Measurements from ENCODE around the gene FBXL7.

FBXL7 gene

DNA sequence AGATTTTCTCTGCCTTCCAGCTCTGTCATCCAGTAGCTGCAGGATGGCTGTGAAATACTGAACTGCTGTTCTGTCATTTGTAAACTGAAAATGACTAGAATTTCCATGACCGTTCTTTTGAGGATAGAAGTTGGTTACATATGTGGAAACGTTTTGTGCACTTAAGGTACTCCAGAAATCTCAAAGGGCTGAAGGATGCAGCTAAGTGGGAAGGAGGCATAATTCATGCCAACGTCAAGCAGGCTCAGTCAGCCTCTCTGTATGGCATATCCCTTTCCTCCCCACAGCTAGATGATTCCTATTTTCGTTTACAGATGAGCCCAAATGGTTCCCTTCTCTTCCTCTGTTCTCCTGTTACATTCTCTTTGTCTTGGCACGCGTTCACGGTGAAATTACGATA, 257.6 kb downstream of the FBXL7 start:
- no peak overlapping the region for H3K27ac Mint-ChIP-seq (ENCODE audit: low read depth)
- H3K27me3 Mint-ChIP-seq: no peaks in the 10 kb centered on the region
- H3K36me3 Mint-ChIP-seq (ENCODE audit: insufficient read depth): no peaks in the 10 kb centered on the region
- no peak for ATAC-seq (replicated peaks; ENCODE audit: extremely low read depth, poor library complexity, severe bottlenecking)
- no peak overlapping the region for H3K4me3 Mint-ChIP-seq
- H3K9me3 Mint-ChIP-seq: peaks cover 6% of the 10 kb centered on the region
- no peaks in the 10 kb centered on the region for H3K4me1 Mint-ChIP-seq
- DNase-seq (ENCODE audit: low spot score in 2 of 2): no peak

- Mint-ChIP-seq H3K4me1 (no peaks in the 10 kb centered on the region), H3K36me3 (ENCODE audit: insufficient read depth) (no peaks in the 10 kb centered on the region), H3K9me3 (peaks cover 10% of the 10 kb centered on the region), H3K27me3 (no peaks in the 10 kb centered on the region), H3K4me3 (no peak overlapping the region), H3K27ac (ENCODE audit: low read depth) (no peak overlapping the region)
- ATAC-seq (replicated peaks; ENCODE audit: extremely low read depth, poor library complexity, severe bottlenecking) (no peak), DNase-seq (ENCODE audit: low spot score in 2 of 2) (no peak)
Observed at GRCh38 chr5:15762668-15763067, 262.7 kb downstream of the FBXL7 start.

DNA sequence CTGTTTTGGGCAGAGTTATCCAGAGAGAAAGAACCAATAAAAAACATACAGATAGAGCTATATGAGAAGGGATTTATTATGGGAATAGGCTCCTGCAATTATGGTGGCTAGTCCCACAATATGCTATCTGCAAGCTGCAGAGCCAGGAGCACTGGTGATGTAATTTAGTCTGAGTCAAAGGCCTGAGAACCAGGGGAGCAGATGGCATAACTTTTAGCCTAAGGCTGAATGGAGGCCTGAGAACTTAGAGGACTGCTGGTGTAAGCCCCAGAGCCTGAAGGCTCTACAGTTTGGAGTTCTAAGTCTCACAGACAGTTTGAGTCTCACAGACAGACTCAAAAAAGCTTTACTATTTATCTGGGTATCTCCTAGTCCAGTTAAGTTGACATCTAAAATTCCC, 263.8 kb downstream of the FBXL7 start:
- Mint-ChIP-seq H3K36me3 (ENCODE audit: insufficient read depth) (no peaks in the 10 kb centered on the region), H3K27me3 (no peaks in the 10 kb centered on the region), H3K27ac (ENCODE audit: low read depth) (no peak overlapping the region), H3K4me3 (no peak overlapping the region), H3K4me1 (no peaks in the 10 kb centered on the region), H3K9me3 (peaks cover 10% of the 10 kb centered on the region)
- ATAC-seq (replicated peaks; ENCODE audit: extremely low read depth, poor library complexity, severe bottlenecking) (no peak), DNase-seq (ENCODE audit: low spot score in 2 of 2) (no peak)

DNA sequence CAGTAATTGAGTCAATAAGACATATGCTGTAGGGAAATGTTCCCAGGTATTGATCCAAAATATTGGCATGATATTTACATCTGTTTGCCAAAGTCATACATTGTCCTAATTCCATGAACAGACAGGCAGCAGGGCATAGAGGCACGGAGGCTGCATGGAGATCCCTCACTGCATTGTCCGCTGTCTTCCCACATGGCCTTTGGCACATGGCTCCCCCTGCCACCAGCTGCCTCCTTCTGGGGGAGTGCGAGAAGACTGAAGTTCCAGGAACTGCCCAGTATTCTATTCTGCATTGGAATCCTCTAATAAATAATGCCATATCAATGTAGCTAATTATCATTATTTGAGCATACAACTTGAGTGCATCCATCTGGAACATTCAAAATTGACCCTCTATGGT, 269.0 kb downstream of the FBXL7 start:
- H3K9me3 Mint-ChIP-seq: peaks cover 16% of the 10 kb centered on the region
- ATAC-seq (replicated peaks; ENCODE audit: extremely low read depth, poor library complexity, severe bottlenecking) (no peak), DNase-seq (ENCODE audit: low spot score in 2 of 2) (no peak)
- no peaks in the 10 kb centered on the region for H3K4me1 Mint-ChIP-seq
- no peak overlapping the region for H3K27ac Mint-ChIP-seq (ENCODE audit: low read depth)
- H3K36me3 Mint-ChIP-seq (ENCODE audit: insufficient read depth): no peaks in the 10 kb centered on the region
- no peaks in the 10 kb centered on the region for H3K27me3 Mint-ChIP-seq
- no peak overlapping the region for H3K4me3 Mint-ChIP-seq

DNA sequence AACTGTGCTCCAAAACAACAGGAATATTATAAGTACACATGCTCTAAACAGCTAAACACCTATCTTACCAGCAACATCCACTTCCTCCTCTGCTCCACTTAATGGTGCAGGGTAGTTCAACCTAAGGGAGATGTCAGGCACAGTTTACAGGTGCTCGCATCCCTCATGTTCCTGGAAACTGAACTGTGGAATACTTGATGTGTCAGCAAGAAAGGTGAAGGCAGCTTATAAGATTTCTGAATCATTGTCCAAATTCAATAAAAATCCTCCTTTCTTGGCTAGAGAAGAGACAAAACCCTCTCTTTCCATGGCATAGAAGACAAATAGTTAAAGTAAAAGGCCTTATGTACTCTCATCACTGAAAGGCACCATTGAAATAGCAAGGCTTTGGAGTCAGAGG, 272.2 kb downstream of the FBXL7 start:
- H3K4me3 Mint-ChIP-seq: no peak overlapping the region
- H3K9me3 Mint-ChIP-seq: peaks cover 18% of the 10 kb centered on the region
- H3K27me3 Mint-ChIP-seq: no peaks in the 10 kb centered on the region
- H3K36me3 Mint-ChIP-seq (ENCODE audit: insufficient read depth): no peaks in the 10 kb centered on the region
- DNase-seq (ENCODE audit: low spot score in 2 of 2) (no peak), ATAC-seq (replicated peaks; ENCODE audit: extremely low read depth, poor library complexity, severe bottlenecking) (no peak)
- no peaks in the 10 kb centered on the region for H3K4me1 Mint-ChIP-seq
- no peak overlapping the region for H3K27ac Mint-ChIP-seq (ENCODE audit: low read depth)

- no peak overlapping the region for H3K4me3 Mint-ChIP-seq
- ATAC-seq (replicated peaks; ENCODE audit: extremely low read depth, poor library complexity, severe bottlenecking): no peak
- H3K27ac Mint-ChIP-seq (ENCODE audit: low read depth): no peak overlapping the region
- no peak for DNase-seq (ENCODE audit: low spot score in 2 of 2)
- no peaks in the 10 kb centered on the region for H3K36me3 Mint-ChIP-seq (ENCODE audit: insufficient read depth)
- no peaks in the 10 kb centered on the region for H3K4me1 Mint-ChIP-seq
- H3K9me3 Mint-ChIP-seq: peaks cover 27% of the 10 kb centered on the region
- H3K27me3 Mint-ChIP-seq: no peaks in the 10 kb centered on the region
Observed at GRCh38 chr5:15774632-15775031, 274.7 kb downstream of the FBXL7 start.

DNA sequence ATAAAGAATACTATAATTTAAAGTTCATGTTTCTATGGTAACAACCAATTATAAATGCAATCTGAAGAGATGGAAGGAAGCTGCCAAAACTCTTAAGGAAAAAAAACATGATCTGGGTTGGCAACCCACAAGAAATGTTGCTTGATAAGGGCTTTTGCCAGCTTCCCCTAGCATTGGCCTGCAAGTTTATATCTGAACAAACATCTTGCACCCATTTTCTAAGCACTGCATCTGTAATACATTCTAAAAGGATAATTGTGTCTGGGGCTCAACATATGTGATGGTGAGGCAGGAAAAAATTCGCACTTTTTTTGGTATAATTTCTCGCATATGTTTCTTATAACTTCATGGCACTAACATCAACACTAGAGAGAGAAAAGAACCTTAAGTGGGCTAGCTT, 276.4 kb downstream of the FBXL7 start:
- Mint-ChIP-seq H3K27me3 (no peaks in the 10 kb centered on the region), H3K9me3 (peaks cover 29% of the 10 kb centered on the region), H3K4me1 (no peaks in the 10 kb centered on the region), H3K36me3 (ENCODE audit: insufficient read depth) (no peaks in the 10 kb centered on the region), H3K27ac (ENCODE audit: low read depth) (no peak overlapping the region), H3K4me3 (no peak overlapping the region)
- DNase-seq (ENCODE audit: low spot score in 2 of 2): no peak
- ATAC-seq (replicated peaks; ENCODE audit: extremely low read depth, poor library complexity, severe bottlenecking): no peak

DNA sequence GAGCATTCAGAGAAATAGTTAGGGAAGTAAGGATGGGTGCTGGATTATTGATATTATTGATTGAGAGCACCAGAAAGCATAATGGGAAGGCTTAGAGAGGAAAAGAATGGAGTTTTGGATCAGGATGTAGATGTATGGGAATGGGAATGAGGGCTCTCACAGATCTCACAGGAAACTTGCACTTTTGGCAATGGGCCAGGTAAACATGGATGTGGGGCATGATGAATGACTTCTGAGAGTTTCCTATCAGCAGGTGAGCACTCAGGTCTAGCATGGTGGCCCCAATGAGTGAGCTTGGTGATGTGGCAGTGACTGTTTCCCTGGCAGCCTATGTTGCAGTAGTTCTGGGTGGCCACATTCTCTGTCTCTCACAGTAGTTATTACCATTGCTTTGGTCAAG, 283.8 kb downstream of the FBXL7 start:
- Mint-ChIP-seq H3K27ac (ENCODE audit: low read depth) (no peak overlapping the region), H3K4me3 (no peak overlapping the region), H3K4me1 (no peaks in the 10 kb centered on the region), H3K36me3 (ENCODE audit: insufficient read depth) (no peaks in the 10 kb centered on the region), H3K27me3 (no peaks in the 10 kb centered on the region), H3K9me3 (peaks cover 17% of the 10 kb centered on the region)
- no peak for ATAC-seq (replicated peaks; ENCODE audit: extremely low read depth, poor library complexity, severe bottlenecking)
- DNase-seq (ENCODE audit: low spot score in 2 of 2): no peak

- ATAC-seq (replicated peaks; ENCODE audit: extremely low read depth, poor library complexity, severe bottlenecking): no peak
- no peak for DNase-seq (ENCODE audit: low spot score in 2 of 2)
- no peaks in the 10 kb centered on the region for H3K36me3 Mint-ChIP-seq (ENCODE audit: insufficient read depth)
- H3K27ac Mint-ChIP-seq (ENCODE audit: low read depth): no peak overlapping the region
- no peaks in the 10 kb centered on the region for H3K4me1 Mint-ChIP-seq
- no peaks in the 10 kb centered on the region for H3K27me3 Mint-ChIP-seq
- no peak overlapping the region for H3K4me3 Mint-ChIP-seq
- peaks cover 18% of the 10 kb centered on the region for H3K9me3 Mint-ChIP-seq
Observed at GRCh38 chr5:15785531-15785981, 285.6 kb downstream of the FBXL7 start.

- Mint-ChIP-seq H3K27me3 (no peaks in the 10 kb centered on the region), H3K4me1 (no peaks in the 10 kb centered on the region), H3K9me3 (peaks cover 15% of the 10 kb centered on the region), H3K4me3 (no peak overlapping the region), H3K27ac (ENCODE audit: low read depth) (no peak overlapping the region), H3K36me3 (ENCODE audit: insufficient read depth) (peaks cover 2% of the 10 kb centered on the region)
- no peak for ATAC-seq (replicated peaks; ENCODE audit: extremely low read depth, poor library complexity, severe bottlenecking)
- DNase-seq (ENCODE audit: low spot score in 2 of 2): no peak
Observed at GRCh38 chr5:15786326-15786725, 286.3 kb downstream of the FBXL7 start.

GRCh38 chr5:15786884-15787283, 286.9 kb downstream of the FBXL7 start:
- H3K27ac Mint-ChIP-seq (ENCODE audit: low read depth): no peak overlapping the region
- ATAC-seq (replicated peaks; ENCODE audit: extremely low read depth, poor library complexity, severe bottlenecking) (no peak), DNase-seq (ENCODE audit: low spot score in 2 of 2) (no peak)
- peaks cover 2% of the 10 kb centered on the region for H3K36me3 Mint-ChIP-seq (ENCODE audit: insufficient read depth)
- no peaks in the 10 kb centered on the region for H3K27me3 Mint-ChIP-seq
- no peaks in the 10 kb centered on the region for H3K4me1 Mint-ChIP-seq
- H3K9me3 Mint-ChIP-seq: peaks cover 16% of the 10 kb centered on the region
- H3K4me3 Mint-ChIP-seq: no peak overlapping the region

DNA sequence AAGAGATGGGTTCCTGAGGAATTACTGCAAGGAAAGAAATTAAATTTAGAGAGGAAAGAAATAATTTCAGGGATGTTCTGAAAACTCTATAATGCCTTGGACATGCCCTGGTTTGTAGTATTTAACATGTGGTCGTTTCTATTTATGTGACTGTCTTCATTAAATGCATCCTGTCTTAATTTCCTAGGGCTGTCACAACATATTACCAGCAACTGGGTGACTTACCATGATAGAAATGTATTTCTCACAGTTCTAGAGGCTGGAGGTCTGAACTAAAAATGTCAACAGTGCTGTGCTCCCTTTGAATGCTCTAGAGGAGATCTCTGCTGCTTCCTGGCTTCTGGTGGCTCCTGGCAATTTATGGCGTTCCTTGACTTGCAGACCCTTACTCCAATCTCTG, 287.7 kb downstream of the FBXL7 start:
- Mint-ChIP-seq H3K36me3 (ENCODE audit: insufficient read depth) (peaks cover 2% of the 10 kb centered on the region), H3K9me3 (peaks cover 16% of the 10 kb centered on the region), H3K4me1 (no peaks in the 10 kb centered on the region), H3K27me3 (no peaks in the 10 kb centered on the region), H3K27ac (ENCODE audit: low read depth) (no peak overlapping the region), H3K4me3 (no peak overlapping the region)
- DNase-seq (ENCODE audit: low spot score in 2 of 2) (no peak), ATAC-seq (replicated peaks; ENCODE audit: extremely low read depth, poor library complexity, severe bottlenecking) (no peak)

DNA sequence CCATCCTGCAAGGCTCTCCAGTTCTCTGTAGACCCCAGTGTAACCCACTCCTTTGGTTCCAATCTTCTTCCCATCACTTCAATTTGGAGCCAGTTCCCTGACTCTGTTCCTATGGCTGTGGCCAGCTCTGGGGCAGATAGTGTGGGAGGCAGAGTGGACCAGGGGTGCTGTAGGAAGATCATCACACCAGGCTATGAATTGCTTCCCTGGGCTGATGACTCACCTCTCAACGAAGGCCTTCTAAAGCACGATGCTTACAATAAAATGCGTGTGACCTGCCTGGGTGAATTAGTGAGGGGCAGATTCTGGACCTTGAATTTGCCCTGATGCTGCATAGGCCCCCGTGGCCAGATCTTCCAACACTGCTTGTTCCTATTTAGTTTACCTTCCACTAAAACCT, 289.7 kb downstream of the FBXL7 start:
- DNase-seq (ENCODE audit: low spot score in 2 of 2) (no peak), ATAC-seq (replicated peaks; ENCODE audit: extremely low read depth, poor library complexity, severe bottlenecking) (no peak)
- no peak overlapping the region for H3K4me3 Mint-ChIP-seq
- peaks cover 2% of the 10 kb centered on the region for H3K36me3 Mint-ChIP-seq (ENCODE audit: insufficient read depth)
- no peak overlapping the region for H3K27ac Mint-ChIP-seq (ENCODE audit: low read depth)
- peaks cover 21% of the 10 kb centered on the region for H3K9me3 Mint-ChIP-seq
- no peaks in the 10 kb centered on the region for H3K27me3 Mint-ChIP-seq
- H3K4me1 Mint-ChIP-seq: no peaks in the 10 kb centered on the region

- H3K4me1 Mint-ChIP-seq: no peaks in the 10 kb centered on the region
- no peaks in the 10 kb centered on the region for H3K27me3 Mint-ChIP-seq
- peaks cover 2% of the 10 kb centered on the region for H3K36me3 Mint-ChIP-seq (ENCODE audit: insufficient read depth)
- H3K27ac Mint-ChIP-seq (ENCODE audit: low read depth): no peak overlapping the region
- H3K9me3 Mint-ChIP-seq: peaks cover 21% of the 10 kb centered on the region
- ATAC-seq (replicated peaks; ENCODE audit: extremely low read depth, poor library complexity, severe bottlenecking): no peak
- no peak for DNase-seq (ENCODE audit: low spot score in 2 of 2)
- H3K4me3 Mint-ChIP-seq: no peak overlapping the region
Observed at GRCh38 chr5:15790446-15791018, 290.6 kb downstream of the FBXL7 start.
